Panc1 (cell line): ENCODE measurements around the gene RGS21. TPM values are rescaled to one million over a fixed set of nuclear protein-coding genes. Genes with fewer than 3 reads are reported as not detected.

Source experiments
- ATAC-seq: fragments of 200-7000 bp; cut with Tn5 transposase; 2 replicates; pipeline ENCODE4 v1.9.1; 2020; ENCODE audit warnings: mild to moderate bottlenecking, moderate library complexity
- BruUV-seq: library from RNA; stranded (reverse); fragments of 400-500 nt; replicated peaks from 2 replicates; lab custom pipeline; 2021; lab: Mats Ljungman, UMichigan
- CTCF ChIA-PET: fragments of 300-600 bp; sonication (Branson Sonifier 250); formaldehyde crosslinking; loops from one replicate; lab custom pipeline; 2022; ENCODE audit warnings: antibody characterized with exemption; lab: Charles Lee
- POLR2A ChIA-PET: fragments of 300-600 bp; sonication (Branson Sonifier 250); formaldehyde crosslinking; loops from one replicate; lab custom pipeline; 2022; ENCODE audit warnings: antibody characterized with exemption; lab: Charles Lee
- DNase-seq: peaks from one replicate; pipeline ENCODE4 v3.0.0-alpha.2; 2010; ENCODE audit warnings: low read depth, low spot score
- H3K27ac ChIP-seq: 2 replicates; pipeline ENCODE4 v1.5.1; 2011; ENCODE audit warnings: mild to moderate bottlenecking, low read length, inconsistent platforms
- H3K27me3 ChIP-seq: fragments of 200-500 bp; sonication (Bioruptor generic); 2 replicates; pipeline ENCODE4 v1.6.0; 2014; ENCODE audit warnings: low read length, inconsistent platforms; ENCODE audit not compliant: control insufficient read depth, insufficient read depth
- H3K36me3 ChIP-seq: fragments of 200-500 bp; sonication (Bioruptor generic); 2 replicates; pipeline ENCODE4 v1.5.1; 2014; ENCODE audit warnings: inconsistent platforms, mild to moderate bottlenecking, low read length, moderate library complexity; ENCODE audit not compliant: control insufficient read depth, insufficient read depth
- H3K4me1 ChIP-seq: 2 replicates; pipeline ENCODE4 v1.5.1; 2011; ENCODE audit warnings: inconsistent platforms, mild to moderate bottlenecking, low read length, moderate library complexity; ENCODE audit not compliant: control insufficient read depth, insufficient read depth
- H3K4me3 ChIP-seq, 2 experiments: 2 replicates each; pipeline ENCODE4 v1.5.1; 2011 to 2012; ENCODE audit warnings: low read depth in 2 of 2, low read length in 2 of 2, mild to moderate bottlenecking in 2 of 2, inconsistent platforms in 1 of 2, moderate library complexity in 1 of 2
- H3K9me3 ChIP-seq: fragments of 200-500 bp; sonication (Bioruptor generic); 2 replicates; pipeline ENCODE4 v1.5.1; 2014; ENCODE audit warnings: low read depth, mild to moderate bottlenecking, inconsistent platforms, low read length, moderate library complexity; ENCODE audit not compliant: control insufficient read depth, insufficient read depth
- CTCF ChIP-seq: fragments of 450-650 bp; IDR thresholded peaks from 2 replicates; pipeline ENCODE4 v1.5.1; 2017; ENCODE audit warnings: mild to moderate bottlenecking
- POLR2AphosphoS5 ChIP-seq: IDR thresholded peaks from 2 replicates; pipeline ENCODE4 v1.6.1; 2012; ENCODE audit warnings: mild to moderate bottlenecking, low read depth, low read length, moderate library complexity
- SIN3A ChIP-seq: IDR thresholded peaks from 2 replicates; pipeline ENCODE4 v1.6.1; 2012; ENCODE audit warnings: low read depth, mild to moderate bottlenecking, low read length, moderate library complexity, borderline replicate concordance; ENCODE audit not compliant: insufficient read depth
- TCF7L2 ChIP-seq: IDR thresholded peaks from 2 replicates; pipeline ENCODE4 v1.6.1; 2011; ENCODE audit warnings: mild to moderate bottlenecking, low read depth, low read length, inconsistent platforms
- in situ Hi-C: cut with HindIII; loops from 2 replicates; pipeline ENCODE4 v1.10.0; 2016; ENCODE audit warnings: low sequenced_read_pairs, low pct_unique_long_range_greater_than_20kb
- intact Hi-C: fragments of 100-400 bp; cut with micrococcal nuclease; formaldehyde crosslinking; loops from one replicate; pipeline ENCODE4 v1.10.0; 2022; ENCODE audit not compliant: unreplicated experiment
- total RNA-seq: library from RNA; stranded (reverse); gene quantifications from one replicate; pipeline ENCODE4 v1.2.1, GENCODE V29; 2021; ENCODE audit not compliant: unreplicated experiment
- TF ChIP-seq, protein P1 (sequence below), 2 experiments: IDR thresholded peaks; 2 replicates each; pipeline ENCODE4 v1.6.1; 2011 to 2012; ENCODE audit warnings: low read depth in 2 of 2, control low read depth in 1 of 2, low read length in 1 of 2, mild to moderate bottlenecking in 1 of 2, moderate library complexity in 1 of 2; ENCODE audit not compliant: insufficient read depth in 1 of 2

The RGS21 gene
- total RNA-seq, 1 experiment from 2014 or later: not detected

- DNase-seq (no peak), ATAC-seq (no peak)
- ChIA-PET CTCF (no interaction called here), POLR2A (no interaction called here)
- no TSS peak for BruUV-seq
- no peaks in the 10 kb centered on the region for H3K9me3 ChIP-seq
- H3K27me3 ChIP-seq: no peaks in the 10 kb centered on the region
- H3K36me3 ChIP-seq: no peaks in the 10 kb centered on the region
- H3K4me3 ChIP-seq: no peak overlapping the region
- intact Hi-C loops (no loop called here), in situ Hi-C loops (no loop called here)
- no peak overlapping the region for H3K27ac ChIP-seq
- H3K4me1 ChIP-seq: no peaks in the 10 kb centered on the region
- TF ChIP-seq POLR2AphosphoS5 (no peak), CTCF (no peak), SIN3A (no peak), TCF7L2 (no peak)
- TF ChIP-seq, protein P1, sequence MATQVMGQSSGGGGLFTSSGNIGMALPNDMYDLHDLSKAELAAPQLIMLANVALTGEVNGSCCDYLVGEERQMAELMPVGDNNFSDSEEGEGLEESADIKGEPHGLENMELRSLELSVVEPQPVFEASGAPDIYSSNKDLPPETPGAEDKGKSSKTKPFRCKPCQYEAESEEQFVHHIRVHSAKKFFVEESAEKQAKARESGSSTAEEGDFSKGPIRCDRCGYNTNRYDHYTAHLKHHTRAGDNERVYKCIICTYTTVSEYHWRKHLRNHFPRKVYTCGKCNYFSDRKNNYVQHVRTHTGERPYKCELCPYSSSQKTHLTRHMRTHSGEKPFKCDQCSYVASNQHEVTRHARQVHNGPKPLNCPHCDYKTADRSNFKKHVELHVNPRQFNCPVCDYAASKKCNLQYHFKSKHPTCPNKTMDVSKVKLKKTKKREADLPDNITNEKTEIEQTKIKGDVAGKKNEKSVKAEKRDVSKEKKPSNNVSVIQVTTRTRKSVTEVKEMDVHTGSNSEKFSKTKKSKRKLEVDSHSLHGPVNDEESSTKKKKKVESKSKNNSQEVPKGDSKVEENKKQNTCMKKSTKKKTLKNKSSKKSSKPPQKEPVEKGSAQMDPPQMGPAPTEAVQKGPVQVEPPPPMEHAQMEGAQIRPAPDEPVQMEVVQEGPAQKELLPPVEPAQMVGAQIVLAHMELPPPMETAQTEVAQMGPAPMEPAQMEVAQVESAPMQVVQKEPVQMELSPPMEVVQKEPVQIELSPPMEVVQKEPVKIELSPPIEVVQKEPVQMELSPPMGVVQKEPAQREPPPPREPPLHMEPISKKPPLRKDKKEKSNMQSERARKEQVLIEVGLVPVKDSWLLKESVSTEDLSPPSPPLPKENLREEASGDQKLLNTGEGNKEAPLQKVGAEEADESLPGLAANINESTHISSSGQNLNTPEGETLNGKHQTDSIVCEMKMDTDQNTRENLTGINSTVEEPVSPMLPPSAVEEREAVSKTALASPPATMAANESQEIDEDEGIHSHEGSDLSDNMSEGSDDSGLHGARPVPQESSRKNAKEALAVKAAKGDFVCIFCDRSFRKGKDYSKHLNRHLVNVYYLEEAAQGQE (IDR thresholded peaks at IDR 0.05; ENCODE audit: insufficient read depth in 1 of 2, low read depth in 2 of 2, low read length in 1 of 2): no peak
Measured at GRCh38 chr1:192401825-192402224, 85.0 kb downstream of the RGS21 start.

- POLR2A ChIA-PET: no interaction called here
- Histone ChIP-seq H3K36me3 (no peaks in the 10 kb centered on the region), H3K27ac (no peak overlapping the region), H3K9me3 (no peaks in the 10 kb centered on the region), H3K4me1 (no peaks in the 10 kb centered on the region), H3K4me3 (no peak overlapping the region), H3K27me3 (no peaks in the 10 kb centered on the region)
- in situ Hi-C loops (no loop called here), intact Hi-C loops (no loop called here)
- no peak for DNase-seq
- no peak for ATAC-seq
- TF ChIP-seq, protein P1 (IDR thresholded peaks at IDR 0.05; ENCODE audit: insufficient read depth in 1 of 2, low read depth in 2 of 2, low read length in 1 of 2): no peak
- no peak for TF ChIP-seq SIN3A
- no TSS peak for BruUV-seq
- CTCF ChIA-PET: no interaction called here
Measured at GRCh38 chr1:192402571-192402970, 85.8 kb downstream of the RGS21 start.
